Measurements from ENCODE around the gene CEACAM18.
"Not testable (repeated sequence)": the region's sequence is repeated elsewhere in the genome, so short reads cannot be mapped to it uniquely, and the experiment has no call there.

CEACAM18 gene

DNA sequence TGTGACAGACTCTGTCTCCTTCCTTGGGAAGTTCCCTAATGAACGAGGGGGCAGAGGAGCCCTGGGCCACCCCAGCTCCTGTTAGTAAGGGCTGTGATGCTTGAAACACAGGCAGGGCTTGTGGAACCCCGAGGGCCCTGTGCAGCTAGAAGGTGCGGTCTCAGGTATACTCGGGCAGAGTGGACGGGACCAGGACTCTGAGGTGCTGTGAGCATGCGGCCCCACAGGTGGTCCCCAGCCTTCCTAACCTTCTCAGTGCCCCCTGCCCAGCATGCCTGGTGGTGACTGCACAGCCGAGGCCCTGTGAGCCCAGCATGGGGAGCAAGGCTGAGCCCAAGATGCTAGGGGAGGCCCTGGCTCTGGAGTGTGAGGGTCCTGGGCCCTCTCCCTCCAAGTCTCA lies 16.1 kb upstream of the CEACAM18 start:
- DNase-seq, result no peak

DNA sequence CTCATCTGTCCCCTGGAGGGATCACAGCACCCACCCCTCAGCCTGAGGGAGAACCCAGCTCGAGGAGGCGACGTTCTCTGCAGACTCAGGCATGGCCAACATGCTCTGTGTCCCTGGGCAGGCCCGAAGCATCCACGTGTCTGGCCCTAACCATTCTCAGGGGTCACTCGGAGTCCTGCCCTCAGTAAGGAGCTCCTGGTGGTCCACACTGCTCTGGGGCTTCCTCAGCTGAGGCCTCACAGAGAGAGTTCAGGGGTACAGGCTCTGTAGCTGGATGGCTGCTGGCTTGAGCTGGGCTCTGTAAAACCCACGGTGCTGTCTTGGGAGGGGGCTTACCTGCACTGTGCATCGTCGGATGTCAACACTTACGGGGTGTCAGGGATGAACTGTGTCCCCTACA lies 15.7 kb upstream of the CEACAM18 start:
- no peak for DNase-seq

DNA sequence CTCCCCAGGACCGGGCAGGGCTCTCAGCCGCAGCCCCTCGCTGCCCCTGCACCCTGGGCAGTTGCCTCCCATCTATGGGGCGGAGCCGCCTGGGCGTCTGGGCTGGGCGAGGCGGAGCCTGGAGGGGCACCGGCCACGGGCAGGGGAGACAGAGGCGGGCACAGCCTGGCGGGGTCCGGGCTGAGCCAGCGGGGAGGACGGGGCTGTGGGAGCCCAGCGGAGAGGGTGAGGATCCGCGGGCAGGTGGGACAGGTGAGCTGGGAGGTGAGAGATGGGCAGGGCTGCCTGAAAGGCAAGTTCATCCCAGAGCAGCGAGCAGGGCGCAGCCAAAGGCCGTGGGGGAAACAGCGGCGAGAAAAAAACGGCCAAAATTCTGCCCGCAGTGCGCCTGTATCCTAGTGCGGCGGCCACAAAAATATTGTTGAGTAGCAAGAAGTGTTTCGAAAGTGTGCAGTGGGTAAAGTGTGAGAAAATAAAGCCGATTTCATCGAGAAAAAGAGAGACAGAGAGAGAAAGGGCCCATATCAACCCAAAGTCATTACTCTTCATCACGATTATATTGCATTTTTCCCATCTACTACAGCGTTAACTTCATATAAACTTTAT lies 14.3 kb upstream of the CEACAM18 start:
- not testable (repeated sequence) for DNase-seq

DNA sequence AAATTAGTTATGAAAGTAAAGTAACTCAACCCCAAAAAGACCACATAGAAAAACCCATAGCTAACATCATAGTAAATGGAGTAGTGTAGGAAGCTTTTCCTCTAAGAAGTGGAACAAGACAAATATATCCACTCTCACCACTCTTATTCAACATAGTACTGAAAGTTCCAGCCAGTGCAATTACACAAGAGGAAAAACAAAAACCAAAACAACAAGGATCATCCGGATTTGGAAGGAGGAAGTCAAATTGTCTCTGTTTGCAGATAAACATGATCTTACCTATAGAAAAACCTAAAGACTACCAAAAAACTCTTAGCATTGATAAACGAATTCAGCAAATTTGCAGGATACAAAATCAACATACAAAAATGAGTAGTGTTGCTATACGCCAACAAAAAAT lies 11.6 kb upstream of the CEACAM18 start:
- DNase-seq, result no peak

- no peak for DNase-seq
These were observed 10.3 kb upstream of the CEACAM18 start for GRCh38 chr19:51467864-51468544.

- DNase-seq, result no peak
These were observed 9.8 kb upstream of the CEACAM18 start for GRCh38 chr19:51468545-51468920.

DNA sequence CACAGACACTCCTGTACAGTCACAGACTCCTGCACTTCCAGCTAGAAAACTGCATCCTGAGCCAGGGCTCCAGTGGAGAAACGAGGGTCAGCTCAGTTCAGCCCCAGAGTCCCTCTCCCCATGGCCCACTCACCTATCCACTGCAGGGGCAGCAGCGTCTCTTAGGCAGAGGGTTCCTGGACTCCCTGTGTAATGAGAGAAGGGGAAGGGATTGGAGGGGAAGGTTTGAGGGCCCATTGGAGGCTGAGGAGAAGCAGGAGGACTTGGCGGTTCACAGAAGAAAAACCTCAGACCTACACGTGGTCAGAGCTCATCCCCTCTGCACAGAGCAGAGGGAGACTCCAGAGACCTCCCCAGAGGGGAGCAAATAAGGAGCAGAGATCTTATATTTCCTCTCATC lies 9.2 kb upstream of the CEACAM18 start:
- no peak for DNase-seq

DNA sequence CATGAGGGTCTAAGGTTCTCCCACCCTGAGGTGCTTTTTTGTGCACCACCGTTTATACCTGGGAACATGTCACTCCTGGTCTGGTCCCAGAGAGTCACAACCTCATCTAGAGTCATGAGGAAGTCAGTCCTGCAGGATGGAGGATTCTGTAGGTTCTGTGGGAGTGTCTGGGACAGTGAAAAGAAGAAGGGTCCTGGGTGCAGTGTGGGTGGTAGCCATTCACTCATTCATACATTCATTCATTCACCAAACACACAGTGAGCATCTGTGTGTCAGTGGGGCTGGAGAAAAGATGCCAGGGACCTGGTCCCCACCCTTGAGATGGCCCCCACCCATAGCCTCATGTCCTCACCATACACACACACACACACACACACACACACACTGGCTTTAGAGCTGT lies 8.7 kb upstream of the CEACAM18 start:
- DNase-seq, result no peak

DNA sequence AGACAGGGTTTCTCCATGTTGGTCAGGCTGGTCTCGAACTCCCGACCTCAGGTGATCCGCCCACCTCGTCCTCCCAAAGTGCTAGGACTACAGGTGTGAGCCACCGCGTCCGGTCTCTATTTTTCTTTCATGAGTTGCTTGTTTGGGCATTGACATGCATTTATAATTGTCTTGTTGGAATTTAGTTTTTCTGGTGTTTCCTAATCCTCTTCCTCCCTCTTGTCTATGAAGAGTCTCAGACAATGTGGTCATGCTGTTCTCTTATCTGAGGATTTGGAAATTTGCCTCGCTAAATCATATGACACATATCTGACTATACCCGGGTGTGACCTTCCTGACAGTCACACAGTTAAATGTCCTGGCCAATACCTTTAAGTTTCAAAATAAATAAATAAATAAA lies 7.4 kb upstream of the CEACAM18 start:
- no peak for DNase-seq

GRCh38 chr19:51471527-51471926 lies 6.8 kb upstream of the CEACAM18 start:
- no peak for DNase-seq

DNA sequence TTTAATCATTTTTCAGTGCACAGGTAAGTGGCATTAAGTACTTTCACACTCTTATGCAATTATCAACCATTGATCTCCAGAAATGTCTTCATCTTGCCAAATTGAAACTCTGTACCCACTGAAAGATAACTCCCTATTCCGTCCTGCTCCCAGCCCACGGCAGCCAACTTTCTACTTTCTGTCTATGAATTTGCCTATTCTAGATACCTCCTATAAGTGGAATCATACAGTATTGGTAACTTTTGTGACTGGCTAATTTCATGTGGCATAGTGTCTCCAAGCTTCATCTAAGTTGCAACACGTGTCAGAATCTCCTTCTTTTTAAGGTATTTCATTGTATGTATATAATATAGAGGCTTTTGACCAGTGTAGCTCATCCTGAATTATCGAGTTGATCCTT lies 5.7 kb upstream of the CEACAM18 start:
- no peak for DNase-seq

DNA sequence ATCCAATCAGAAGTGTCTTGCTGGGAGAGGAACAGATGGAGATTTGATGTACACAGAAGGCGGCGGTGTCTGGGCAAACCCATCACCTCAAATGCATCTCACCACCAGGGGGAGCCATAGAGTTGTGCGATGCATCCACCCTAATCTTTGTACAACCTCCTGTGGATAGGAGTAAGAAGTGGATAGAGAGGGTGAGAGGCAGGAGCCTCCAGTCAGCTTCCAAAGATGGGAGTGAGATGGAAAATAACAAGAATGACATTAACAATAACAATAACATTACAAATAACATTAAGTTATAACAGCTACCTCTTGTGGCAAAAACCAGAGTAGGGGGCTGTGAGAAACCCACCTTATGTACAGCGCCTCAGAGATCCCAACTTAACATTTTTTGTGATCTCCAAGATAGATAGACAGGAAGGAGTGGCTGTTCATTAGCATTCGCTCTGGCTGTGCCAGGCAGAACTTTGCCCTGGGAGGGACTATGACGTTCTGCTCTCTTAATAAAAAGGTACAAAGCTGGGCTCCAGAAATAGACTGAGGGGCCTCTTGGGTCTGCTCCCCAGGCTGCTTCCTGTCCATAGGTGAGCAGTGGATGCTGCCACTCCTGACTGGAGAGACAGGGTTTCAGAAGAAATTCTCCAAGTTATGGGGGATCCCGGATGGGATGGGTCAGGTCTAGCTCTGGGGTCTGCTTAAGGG lies 5.2 kb upstream of the CEACAM18 start:
- DNase-seq, result peak; percentile 75

DNA sequence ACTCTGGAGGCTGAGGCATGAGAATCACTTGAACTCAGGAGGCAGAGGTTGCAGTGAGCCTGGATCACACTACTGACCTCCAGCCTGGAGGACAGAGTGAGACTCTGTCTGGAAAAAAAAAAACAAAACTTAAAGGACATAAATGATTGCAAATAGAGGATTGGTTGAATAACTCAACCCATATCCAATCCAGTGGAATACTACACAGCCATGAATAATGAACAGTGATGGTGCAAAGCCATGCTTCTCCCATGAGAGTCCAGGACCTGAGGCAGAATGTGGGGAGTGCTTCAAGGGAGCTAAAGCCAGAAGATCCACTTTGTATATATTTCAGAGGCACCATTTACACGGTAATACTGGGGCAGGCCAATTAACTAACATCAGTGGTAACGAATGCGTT lies 2.2 kb upstream of the CEACAM18 start:
- no peak for DNase-seq

- no peak for DNase-seq
These were observed 995 bp upstream of the CEACAM18 start for GRCh38 chr19:51477344-51477743.

GRCh38 chr19:51479531-51480331 lies 1.4 kb downstream of the CEACAM18 start:
- no peak for DNase-seq

DNA sequence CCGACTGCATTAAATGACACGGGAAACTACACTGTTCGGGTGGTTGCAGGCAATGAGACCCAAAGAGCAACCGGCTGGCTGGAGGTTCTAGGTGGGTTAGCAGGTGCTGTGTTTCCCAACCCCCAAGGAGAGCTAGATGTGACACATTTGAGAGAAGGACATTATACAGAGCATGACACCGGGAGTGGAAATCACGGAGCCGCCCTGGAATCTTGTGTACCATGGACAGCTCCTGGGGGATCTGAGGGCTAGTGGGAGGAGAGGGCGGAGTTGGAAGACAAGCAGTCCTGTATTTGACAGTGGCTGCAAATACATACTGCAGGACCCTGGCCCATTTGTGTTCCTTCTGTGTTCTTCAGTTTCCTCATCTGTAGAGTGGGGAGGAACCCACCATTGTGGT lies 2.3 kb downstream of the CEACAM18 start:
- no peak for DNase-seq

- no peak for DNase-seq
These were observed 7.8 kb downstream of the CEACAM18 start for GRCh38 chr19:51485960-51486660.

DNA sequence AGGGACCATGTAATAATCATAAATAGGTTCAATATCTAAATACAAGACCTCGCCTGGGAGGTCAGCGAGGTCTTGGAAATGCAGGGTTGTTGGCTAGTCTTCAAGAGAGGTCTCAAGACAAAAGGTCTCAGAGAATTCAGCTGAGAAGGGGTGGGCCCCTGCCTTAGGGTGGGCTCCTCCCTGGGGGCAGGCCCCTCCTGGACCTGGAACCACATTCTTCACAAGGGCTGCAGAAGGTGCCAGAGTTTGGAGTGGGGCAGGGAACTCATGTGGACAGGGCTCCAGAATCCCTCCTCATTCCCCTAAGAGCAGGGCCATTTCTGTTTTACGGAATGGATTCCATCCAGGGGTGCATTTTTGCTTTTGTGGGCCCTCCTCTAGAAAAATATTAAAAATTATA lies 10.2 kb downstream of the CEACAM18 start:
- DNase-seq, result no peak

- no peak for DNase-seq
These were observed 10.8 kb downstream of the CEACAM18 start for GRCh38 chr19:51489113-51489512.

- DNase-seq, result no peak
These were observed 12.3 kb downstream of the CEACAM18 start for GRCh38 chr19:51490676-51491075.

GRCh38 chr19:51491586-51491985 lies 13.2 kb downstream of the CEACAM18 start:
- no peak for DNase-seq

DNA sequence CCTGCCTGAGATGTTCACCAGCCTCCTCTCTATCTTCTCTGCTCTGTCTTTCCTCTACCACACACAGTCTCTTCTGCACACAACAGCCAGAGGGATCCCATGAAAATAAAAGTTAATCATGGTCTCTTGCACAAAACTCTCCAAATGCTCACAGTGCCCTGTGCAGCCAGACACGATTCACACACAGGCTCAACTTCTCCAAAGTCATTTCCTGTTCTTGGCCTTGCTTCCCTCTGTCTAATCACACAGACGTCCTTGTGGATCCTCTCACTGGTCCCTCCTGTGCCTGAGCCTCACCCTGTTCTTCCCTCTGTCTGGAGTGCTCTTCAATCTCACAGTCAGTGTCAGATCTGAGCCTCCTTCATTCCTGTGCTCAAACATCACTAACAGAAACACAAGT lies 15.4 kb downstream of the CEACAM18 start:
- no peak for DNase-seq

- DNase-seq, result no peak
These were observed 19.3 kb downstream of the CEACAM18 start for GRCh38 chr19:51497666-51498065.
